ENCODE data around the gene ARL6IP4.

ARL6IP4 gene

DNA sequence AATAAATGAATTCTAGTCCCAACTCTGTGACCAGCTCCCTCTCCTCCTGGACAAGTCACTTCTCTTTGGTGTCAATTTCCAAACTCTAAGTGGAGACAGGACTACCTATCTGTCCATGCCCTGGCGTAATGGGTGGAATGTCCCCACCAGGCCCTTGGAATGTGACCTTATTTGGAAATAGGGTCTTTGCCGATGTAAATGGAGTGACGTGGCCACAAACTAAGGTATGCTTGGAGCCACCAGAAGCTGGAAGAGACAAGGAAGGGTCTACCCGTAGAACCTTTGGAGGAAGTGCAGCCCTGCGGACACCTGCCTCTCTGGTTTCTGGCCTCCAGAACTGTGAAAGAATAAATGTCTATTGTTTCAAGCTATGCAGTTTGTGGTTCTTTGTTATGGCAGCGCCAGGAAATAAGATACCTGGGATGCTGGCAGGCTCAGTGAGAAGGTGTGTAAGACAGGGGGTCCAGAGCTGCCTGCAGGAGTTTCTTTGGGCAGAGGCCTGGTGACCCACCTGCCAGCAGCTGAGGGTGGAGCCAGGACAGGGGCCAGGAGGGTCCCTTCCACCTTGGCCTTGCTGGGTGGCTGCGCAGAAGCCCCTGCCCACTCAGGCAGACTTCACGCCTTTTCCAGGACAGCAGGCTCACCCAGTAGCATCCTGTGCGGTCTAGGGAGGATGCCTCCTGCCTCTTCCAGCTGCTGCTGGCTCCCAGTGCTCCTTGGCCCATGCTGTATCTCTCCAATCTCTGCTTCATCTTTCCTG, 45.8 kb downstream of the ARL6IP4 start:
- no peak for DNase-seq (ENCODE audit: insufficient read length, low spot score)
- no peak for FAIRE-seq
- TF ChIP-seq, protein P1, sequence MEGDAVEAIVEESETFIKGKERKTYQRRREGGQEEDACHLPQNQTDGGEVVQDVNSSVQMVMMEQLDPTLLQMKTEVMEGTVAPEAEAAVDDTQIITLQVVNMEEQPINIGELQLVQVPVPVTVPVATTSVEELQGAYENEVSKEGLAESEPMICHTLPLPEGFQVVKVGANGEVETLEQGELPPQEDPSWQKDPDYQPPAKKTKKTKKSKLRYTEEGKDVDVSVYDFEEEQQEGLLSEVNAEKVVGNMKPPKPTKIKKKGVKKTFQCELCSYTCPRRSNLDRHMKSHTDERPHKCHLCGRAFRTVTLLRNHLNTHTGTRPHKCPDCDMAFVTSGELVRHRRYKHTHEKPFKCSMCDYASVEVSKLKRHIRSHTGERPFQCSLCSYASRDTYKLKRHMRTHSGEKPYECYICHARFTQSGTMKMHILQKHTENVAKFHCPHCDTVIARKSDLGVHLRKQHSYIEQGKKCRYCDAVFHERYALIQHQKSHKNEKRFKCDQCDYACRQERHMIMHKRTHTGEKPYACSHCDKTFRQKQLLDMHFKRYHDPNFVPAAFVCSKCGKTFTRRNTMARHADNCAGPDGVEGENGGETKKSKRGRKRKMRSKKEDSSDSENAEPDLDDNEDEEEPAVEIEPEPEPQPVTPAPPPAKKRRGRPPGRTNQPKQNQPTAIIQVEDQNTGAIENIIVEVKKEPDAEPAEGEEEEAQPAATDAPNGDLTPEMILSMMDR (IDR thresholded peaks at IDR 0.05; ENCODE audit: insufficient read depth, missing control alignments), result no peak

DNA sequence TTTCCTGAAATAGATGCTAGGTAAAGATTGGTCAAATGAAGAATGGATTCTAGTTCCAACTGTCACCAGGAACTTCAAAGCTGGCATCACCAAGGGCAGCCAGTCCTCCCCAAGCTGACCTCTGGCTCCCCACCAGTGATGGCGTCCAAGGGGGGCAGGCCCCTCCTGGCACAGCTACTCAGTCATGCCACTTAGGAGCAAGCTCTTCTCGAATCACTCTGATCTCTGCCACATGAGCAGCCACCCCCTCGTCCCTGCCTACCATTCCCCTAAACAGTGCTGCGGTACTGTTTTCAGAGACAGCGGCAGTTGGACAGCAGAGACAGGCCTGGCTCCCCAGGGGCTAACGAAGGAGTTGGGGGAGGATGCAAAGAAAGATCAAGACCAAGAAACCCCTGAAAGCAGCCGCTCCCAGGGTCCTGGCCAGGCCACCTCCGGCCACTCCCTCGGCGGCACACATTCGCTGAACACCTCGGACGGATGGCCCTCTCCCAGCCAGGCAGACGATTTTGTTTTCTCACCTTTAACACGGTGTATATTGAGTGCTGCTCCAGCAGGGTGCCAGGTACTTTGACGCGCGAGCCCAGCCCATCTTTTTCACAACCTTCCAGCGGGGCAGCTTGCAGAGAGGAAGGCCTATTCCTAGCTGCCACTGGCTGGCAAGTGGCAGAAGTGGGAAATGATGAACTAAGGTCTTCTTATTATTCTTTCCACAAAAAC, 47.4 kb downstream of the ARL6IP4 start:
- DNase-seq (ENCODE audit: insufficient read length, low spot score), result no peak
- TF ChIP-seq, protein P1 (IDR thresholded peaks at IDR 0.05; ENCODE audit: insufficient read depth, missing control alignments), result no peak
- no peak for FAIRE-seq

DNA sequence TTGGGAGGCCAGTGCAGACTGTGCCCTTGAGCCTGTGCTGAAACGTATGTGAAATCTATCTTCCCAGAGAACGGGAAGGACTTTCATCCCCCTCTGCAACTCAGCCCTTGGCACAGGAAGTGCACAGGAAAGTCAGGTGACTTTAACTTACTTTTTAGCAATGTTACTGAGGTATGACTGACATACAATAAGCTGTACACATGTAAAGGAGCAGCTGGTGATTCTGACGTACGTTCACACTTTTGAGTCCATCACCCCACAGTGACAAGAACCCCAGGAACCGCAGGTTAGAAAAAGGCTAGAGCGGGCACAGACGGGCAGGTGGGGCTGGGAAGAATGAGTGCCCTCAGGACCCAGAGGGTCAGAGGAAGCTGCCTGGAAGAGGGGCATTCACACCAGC, 48.0 kb downstream of the ARL6IP4 start:
- DNase-seq (ENCODE audit: insufficient read length, low spot score) (no peak), FAIRE-seq (no peak)
- TF ChIP-seq, protein P1 (IDR thresholded peaks at IDR 0.05; ENCODE audit: insufficient read depth, missing control alignments), result no peak

DNA sequence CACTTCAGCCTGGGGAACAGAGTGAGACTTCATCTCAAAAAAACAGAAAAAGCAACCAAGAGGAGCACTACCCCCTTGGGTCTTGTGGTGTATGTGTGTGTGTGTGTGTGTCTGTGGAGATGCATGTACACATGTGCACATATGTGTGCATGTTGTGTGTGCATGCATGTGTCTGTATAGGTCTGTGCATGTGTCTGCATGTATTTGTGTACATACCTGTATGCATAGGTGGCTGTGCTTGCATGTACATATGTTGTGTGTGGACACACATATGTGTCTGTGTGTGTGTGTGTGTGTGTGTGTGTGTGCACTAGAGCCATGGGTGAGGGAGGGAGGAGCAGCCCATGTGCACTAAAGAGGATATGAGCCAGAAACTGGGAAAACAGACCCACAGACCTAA, 49.1 kb downstream of the ARL6IP4 start:
- DNase-seq (ENCODE audit: insufficient read length, low spot score) (no peak), FAIRE-seq (no peak)
- TF ChIP-seq, protein P1 (IDR thresholded peaks at IDR 0.05; ENCODE audit: insufficient read depth, missing control alignments), result no peak

DNA sequence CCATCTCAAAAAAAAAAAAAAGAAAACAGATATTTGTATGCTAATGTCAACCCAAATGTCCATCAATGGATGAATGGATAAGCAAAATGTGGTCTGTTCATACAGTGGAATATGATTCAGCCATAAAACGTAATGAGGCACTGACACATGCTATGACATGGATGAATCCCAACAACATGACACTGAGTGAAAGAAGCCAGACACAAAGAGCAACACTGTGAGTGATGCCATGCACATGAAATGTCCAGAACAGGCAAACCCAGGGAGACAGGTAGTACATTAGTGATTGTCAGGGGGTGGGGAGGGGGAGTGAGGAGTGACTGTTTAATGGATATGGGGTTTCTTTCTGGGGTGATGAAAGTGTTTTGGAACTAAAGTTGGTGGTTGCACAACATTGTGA, 50.2 kb downstream of the ARL6IP4 start:
- TF ChIP-seq, protein P1 (IDR thresholded peaks at IDR 0.05; ENCODE audit: insufficient read depth, missing control alignments), result no peak
- no peak for FAIRE-seq
- DNase-seq (ENCODE audit: insufficient read length, low spot score), result no peak

DNA sequence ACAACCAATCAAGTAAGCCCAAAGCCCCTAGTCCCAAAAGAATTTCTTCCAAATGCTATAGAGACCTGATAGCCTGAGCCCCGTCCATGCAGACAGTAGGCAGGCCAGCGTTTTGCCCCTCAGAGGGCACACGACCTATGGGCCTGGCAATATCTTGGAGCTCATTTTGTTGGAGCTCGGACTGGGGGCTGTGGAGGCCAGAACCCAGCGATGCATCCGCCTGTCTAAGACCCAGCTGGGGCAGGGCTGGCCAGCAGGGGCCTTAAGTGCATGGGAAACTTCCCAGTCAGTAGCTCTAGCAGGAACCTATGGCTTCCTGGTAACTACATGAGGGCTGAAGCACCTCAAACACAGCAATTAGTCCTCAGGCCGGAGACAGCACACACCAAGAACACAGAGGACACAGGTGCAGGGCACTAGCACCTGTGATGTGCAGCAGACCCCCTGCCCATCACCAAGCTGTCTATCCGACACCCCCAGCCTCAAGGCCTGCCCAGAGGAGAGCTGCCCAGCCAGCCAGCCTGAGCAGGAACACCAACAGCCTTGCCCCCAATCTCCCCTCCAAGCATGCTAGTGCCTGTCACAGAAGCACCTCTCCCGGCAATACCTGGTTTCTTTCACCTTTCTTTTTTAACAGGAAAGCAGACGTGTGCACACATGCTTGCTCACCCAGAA, 50.8 kb downstream of the ARL6IP4 start:
- TF ChIP-seq, protein P1 (IDR thresholded peaks at IDR 0.05; ENCODE audit: insufficient read depth, missing control alignments), result no peak
- FAIRE-seq (no peak), DNase-seq (ENCODE audit: insufficient read length, low spot score) (no peak)
